ENCODE results near the gene RARA.

- no peak for TF ChIP-seq CTCF (conservative IDR thresholded peaks at IDR 0.05)
- TF ChIP-seq ZFX (IDR thresholded peaks at IDR 0.05) = no peak
These were observed 1.1 kb downstream of the RARA start for GRCh38 chr17:40309949-40310510.
